ENCODE results near the gene GOLGA8O.
"Not testable (repeated sequence)": the region's sequence is repeated elsewhere in the genome, so short reads cannot be mapped to it uniquely, and the experiment has no call there.

DNA sequence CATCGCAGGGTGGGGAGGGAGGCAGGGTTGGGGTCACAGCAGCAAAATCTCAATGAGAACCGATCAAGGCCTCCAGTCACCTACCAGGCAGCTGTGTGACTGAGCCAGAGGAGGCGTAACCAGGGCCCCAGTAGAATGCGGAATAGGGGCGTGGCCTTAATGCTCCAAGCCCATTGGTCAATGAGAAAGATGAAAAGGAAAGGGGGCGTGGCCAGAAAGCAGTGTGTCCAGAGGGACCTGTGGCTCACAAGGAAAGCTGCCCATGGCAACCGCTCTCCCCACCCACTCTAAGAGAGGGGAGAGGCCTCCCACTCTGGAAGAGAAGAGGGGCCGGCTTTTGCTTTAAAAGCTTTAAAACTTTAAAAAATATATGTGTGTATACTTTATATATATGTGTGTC lies 52.2 kb downstream of the GOLGA8O start, which contains the start of gene GOLGA8K:
- TF ChIP-seq POLR2A, CTCF (IDR thresholded peaks at IDR 0.05): not testable (repeated sequence)
